HepG2 (cell line): ENCODE measurements around the gene TOMM6. TPM values are rescaled to one million over a fixed set of nuclear protein-coding genes. Genes with fewer than 3 reads are reported as not detected.
A peak's percentile ranks its signal among the peaks of the same experiment; 100 is the strongest.

Experiments
- HNF4G ChIP-seq, 2 experiments: sonication (generic) in 1 of 2; formaldehyde crosslinking in 1 of 2; IDR thresholded peaks; 2 replicates each; pipeline versions ENCODE4 v1.4.0 to v1.6.1; 2011 to 2020; ENCODE audit warnings: borderline replicate concordance in 2 of 2, low read depth in 2 of 2, mild to moderate bottlenecking in 2 of 2, low read length in 1 of 2, missing genetic modification reagents in 1 of 2, moderate library complexity in 1 of 2
- HNRNPK ChIP-seq: fragments of 200-400 bp; formaldehyde crosslinking; IDR thresholded peaks from 2 replicates; pipeline ENCODE4 v1.6.1; 2018; ENCODE audit warnings: low read length, low read depth, moderate library complexity, mild to moderate bottlenecking; ENCODE audit not compliant: poor library complexity, severe bottlenecking
- JUND ChIP-seq: sonication (generic); formaldehyde crosslinking; IDR thresholded peaks from 2 replicates; pipeline ENCODE4 v1.8.0; 2022; ENCODE audit warnings: mild to moderate bottlenecking, missing genetic modification reagents
- KDM3A ChIP-seq: IDR thresholded peaks from 2 replicates; pipeline ENCODE4 v1.6.1; 2018; ENCODE audit warnings: low read depth, missing compliant biosample characterization
- KDM6A ChIP-seq: IDR thresholded peaks from 2 replicates; pipeline ENCODE4 v1.6.1; 2016; ENCODE audit warnings: low read depth
- NFE2L1 ChIP-seq: sonication (generic); formaldehyde crosslinking; IDR thresholded peaks from 2 replicates; pipeline ENCODE4 v1.4.0; 2020; ENCODE audit warnings: missing genetic modification reagents, mild to moderate bottlenecking, borderline replicate concordance
- NR2C2 ChIP-seq: sonication (generic); formaldehyde crosslinking; IDR thresholded peaks from 2 replicates; pipeline ENCODE4 v1.4.0; 2020; ENCODE audit warnings: missing genetic modification reagents, mild to moderate bottlenecking, moderate library complexity, borderline replicate concordance
- REPIN1 ChIP-seq: sonication (generic); formaldehyde crosslinking; IDR thresholded peaks from 2 replicates; pipeline ENCODE4 v1.8.0; 2022; ENCODE audit warnings: missing genetic modification reagents, low read depth, mild to moderate bottlenecking, borderline replicate concordance
- SP140L ChIP-seq: sonication (generic); formaldehyde crosslinking; IDR thresholded peaks from 2 replicates; pipeline ENCODE4 v1.4.0; 2020; ENCODE audit warnings: missing genetic modification reagents, borderline replicate concordance
- SP2 ChIP-seq: sonication (generic); formaldehyde crosslinking; IDR thresholded peaks from 2 replicates; pipeline ENCODE4 v1.5.1; 2020; ENCODE audit warnings: mild to moderate bottlenecking, missing genetic modification reagents
- TOE1 ChIP-seq: sonication (generic); formaldehyde crosslinking; IDR thresholded peaks from 2 replicates; pipeline ENCODE4 v1.4.0; 2020; ENCODE audit warnings: mild to moderate bottlenecking, missing genetic modification reagents
- ZBTB43 ChIP-seq: sonication (generic); formaldehyde crosslinking; conservative IDR thresholded peaks from 2 replicates; pipeline ENCODE4 v1.4.0; 2020; ENCODE audit warnings: missing genetic modification reagents
- ZNF503 ChIP-seq: sonication (generic); formaldehyde crosslinking; IDR thresholded peaks from 2 replicates; pipeline ENCODE4 v1.4.0; 2020; ENCODE audit warnings: missing genetic modification reagents
- ZNF576 ChIP-seq: sonication (generic); formaldehyde crosslinking; IDR thresholded peaks from 2 replicates; pipeline ENCODE4 v1.4.0; 2020; ENCODE audit warnings: mild to moderate bottlenecking, missing genetic modification reagents
- ZNF646 ChIP-seq: sonication (generic); formaldehyde crosslinking; IDR thresholded peaks from 2 replicates; pipeline ENCODE4 v1.9.0; 2021; ENCODE audit warnings: mild to moderate bottlenecking, missing genetic modification reagents
- polyA plus RNA-seq, 8 experiments: library from polyadenylated mRNA; depleted of rRNA in 3 of 8; stranded (reverse) in 7 of 8; unstranded in 1 of 8; fragments of >200 nt; fragmentation: Illumina TruSeq in 4 of 8; extraction: Trizol in 4 of 8; gene quantifications; 2 replicates each; pipeline versions ENCODE4 v1.2.1 to v1.2.3, GENCODE V29; 2011 to 2016; ENCODE audit warnings: low read depth in 4 of 8, missing spikeins in 1 of 8, mixed read lengths in 1 of 8; ENCODE audit not compliant: insufficient read depth in 1 of 8
- total RNA-seq, 5 experiments: library from RNA; depleted of rRNA; stranded (reverse); fragments of >200 nt; fragmentation: Illumina TruSeq; extraction: Trizol; gene quantifications; 2 replicates each; pipeline ENCODE4 v1.2.3, GENCODE V29; 2016; ENCODE audit warnings: low read depth in 1 of 5

TOMM6 gene
- total and polyA plus RNA-seq, 2 of the 13 experiments (the other 11 are each of a cell fraction or from before 2014, with no cell fraction given): 320 to 321 TPM

GRCh38 chr6:41747256-41748101 lies 40.0 kb upstream of the TOMM6 start, which contains the start of gene PGC (continued):
- TF ChIP-seq ZBTB43 (CRISPR knock-in tag): peak; percentile 80; the same call in 1 of the 2 replicates
- no peak for TF ChIP-seq SP140L (CRISPR knock-in tag)
- TF ChIP-seq KDM6A (CRISPR knock-in tag): peak; percentile 72
- TF ChIP-seq KDM3A (CRISPR knock-in tag): no peak; the same call in 1 of the 2 replicates
- no peak for TF ChIP-seq ZNF576 (CRISPR knock-in tag)
- TF ChIP-seq REPIN1: peak; percentile 90
- peak; percentile 53 for TF ChIP-seq HNF4G (IDR thresholded peaks at IDR 0.05; ENCODE audit: borderline replicate concordance, low read depth, low read length)
- TF ChIP-seq HNF4G (CRISPR knock-in tag; IDR thresholded peaks at IDR 0.05; ENCODE audit: borderline replicate concordance, low read depth): peak; percentile 21; the same call in 1 of the 2 replicates
- peak; percentile 96 for TF ChIP-seq ZNF503
- no peak for TF ChIP-seq TOE1
- TF ChIP-seq NFE2L1 (CRISPR knock-in tag): no peak
- TF ChIP-seq HNRNPK: no peak
- peak; percentile 81 for TF ChIP-seq NR2C2 (CRISPR knock-in tag)
- no peak for TF ChIP-seq ZNF646 (CRISPR knock-in tag)
- no peak for TF ChIP-seq JUND (CRISPR knock-in tag)
- TF ChIP-seq SP2: no peak
